Measurements from ENCODE around the gene SOCS7.

DNA sequence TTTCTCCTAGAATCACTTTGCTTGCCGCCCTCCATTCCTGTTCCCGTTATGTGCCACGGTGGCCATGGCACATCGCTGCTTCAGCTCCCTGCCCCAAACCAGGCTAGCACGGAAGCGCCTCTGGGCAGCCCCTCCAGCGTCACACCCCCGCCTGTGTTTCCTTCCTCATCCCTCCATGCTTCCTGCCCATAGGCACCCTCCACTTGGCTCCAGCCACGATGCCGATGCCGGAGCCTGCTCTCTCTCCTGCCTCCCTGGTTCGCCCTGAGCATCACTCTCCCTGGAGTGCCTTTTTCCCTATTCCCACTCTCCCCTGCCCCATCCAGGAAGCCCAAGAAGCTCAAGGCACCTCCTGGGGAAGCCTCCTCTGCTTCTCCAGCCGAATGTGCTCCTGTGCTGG is 73.4 kb downstream of the SOCS7 start:
- TF ChIP-seq, protein P1, sequence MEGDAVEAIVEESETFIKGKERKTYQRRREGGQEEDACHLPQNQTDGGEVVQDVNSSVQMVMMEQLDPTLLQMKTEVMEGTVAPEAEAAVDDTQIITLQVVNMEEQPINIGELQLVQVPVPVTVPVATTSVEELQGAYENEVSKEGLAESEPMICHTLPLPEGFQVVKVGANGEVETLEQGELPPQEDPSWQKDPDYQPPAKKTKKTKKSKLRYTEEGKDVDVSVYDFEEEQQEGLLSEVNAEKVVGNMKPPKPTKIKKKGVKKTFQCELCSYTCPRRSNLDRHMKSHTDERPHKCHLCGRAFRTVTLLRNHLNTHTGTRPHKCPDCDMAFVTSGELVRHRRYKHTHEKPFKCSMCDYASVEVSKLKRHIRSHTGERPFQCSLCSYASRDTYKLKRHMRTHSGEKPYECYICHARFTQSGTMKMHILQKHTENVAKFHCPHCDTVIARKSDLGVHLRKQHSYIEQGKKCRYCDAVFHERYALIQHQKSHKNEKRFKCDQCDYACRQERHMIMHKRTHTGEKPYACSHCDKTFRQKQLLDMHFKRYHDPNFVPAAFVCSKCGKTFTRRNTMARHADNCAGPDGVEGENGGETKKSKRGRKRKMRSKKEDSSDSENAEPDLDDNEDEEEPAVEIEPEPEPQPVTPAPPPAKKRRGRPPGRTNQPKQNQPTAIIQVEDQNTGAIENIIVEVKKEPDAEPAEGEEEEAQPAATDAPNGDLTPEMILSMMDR (IDR thresholded peaks at IDR 0.05; ENCODE audit: low read depth, low read length, missing input control) = no peak
- no peak for TF ChIP-seq EGR1 (IDR thresholded peaks at IDR 0.05; ENCODE audit: low read depth in 2 of 2)
- TF ChIP-seq JUND (IDR thresholded peaks at IDR 0.05) = no peak
- TF ChIP-seq TAF1 (conservative IDR thresholded peaks at IDR 0.05) = no peak
- TF ChIP-seq YY1 (IDR thresholded peaks at IDR 0.05) = no peak
- no peak for TF ChIP-seq RAD21 (IDR thresholded peaks at IDR 0.05)
- TF ChIP-seq, protein P2, sequence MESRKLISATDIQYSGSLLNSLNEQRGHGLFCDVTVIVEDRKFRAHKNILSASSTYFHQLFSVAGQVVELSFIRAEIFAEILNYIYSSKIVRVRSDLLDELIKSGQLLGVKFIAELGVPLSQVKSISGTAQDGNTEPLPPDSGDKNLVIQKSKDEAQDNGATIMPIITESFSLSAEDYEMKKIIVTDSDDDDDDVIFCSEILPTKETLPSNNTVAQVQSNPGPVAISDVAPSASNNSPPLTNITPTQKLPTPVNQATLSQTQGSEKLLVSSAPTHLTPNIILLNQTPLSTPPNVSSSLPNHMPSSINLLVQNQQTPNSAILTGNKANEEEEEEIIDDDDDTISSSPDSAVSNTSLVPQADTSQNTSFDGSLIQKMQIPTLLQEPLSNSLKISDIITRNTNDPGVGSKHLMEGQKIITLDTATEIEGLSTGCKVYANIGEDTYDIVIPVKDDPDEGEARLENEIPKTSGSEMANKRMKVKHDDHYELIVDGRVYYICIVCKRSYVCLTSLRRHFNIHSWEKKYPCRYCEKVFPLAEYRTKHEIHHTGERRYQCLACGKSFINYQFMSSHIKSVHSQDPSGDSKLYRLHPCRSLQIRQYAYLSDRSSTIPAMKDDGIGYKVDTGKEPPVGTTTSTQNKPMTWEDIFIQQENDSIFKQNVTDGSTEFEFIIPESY (IDR thresholded peaks at IDR 0.05) = no peak
- TF ChIP-seq, protein P3, sequence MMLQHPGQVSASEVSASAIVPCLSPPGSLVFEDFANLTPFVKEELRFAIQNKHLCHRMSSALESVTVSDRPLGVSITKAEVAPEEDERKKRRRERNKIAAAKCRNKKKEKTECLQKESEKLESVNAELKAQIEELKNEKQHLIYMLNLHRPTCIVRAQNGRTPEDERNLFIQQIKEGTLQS (IDR thresholded peaks at IDR 0.05) = no peak
- TF ChIP-seq, protein P4, sequence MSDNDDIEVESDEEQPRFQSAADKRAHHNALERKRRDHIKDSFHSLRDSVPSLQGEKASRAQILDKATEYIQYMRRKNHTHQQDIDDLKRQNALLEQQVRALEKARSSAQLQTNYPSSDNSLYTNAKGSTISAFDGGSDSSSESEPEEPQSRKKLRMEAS (IDR thresholded peaks at IDR 0.05) = no peak
- TF ChIP-seq, protein P5, sequence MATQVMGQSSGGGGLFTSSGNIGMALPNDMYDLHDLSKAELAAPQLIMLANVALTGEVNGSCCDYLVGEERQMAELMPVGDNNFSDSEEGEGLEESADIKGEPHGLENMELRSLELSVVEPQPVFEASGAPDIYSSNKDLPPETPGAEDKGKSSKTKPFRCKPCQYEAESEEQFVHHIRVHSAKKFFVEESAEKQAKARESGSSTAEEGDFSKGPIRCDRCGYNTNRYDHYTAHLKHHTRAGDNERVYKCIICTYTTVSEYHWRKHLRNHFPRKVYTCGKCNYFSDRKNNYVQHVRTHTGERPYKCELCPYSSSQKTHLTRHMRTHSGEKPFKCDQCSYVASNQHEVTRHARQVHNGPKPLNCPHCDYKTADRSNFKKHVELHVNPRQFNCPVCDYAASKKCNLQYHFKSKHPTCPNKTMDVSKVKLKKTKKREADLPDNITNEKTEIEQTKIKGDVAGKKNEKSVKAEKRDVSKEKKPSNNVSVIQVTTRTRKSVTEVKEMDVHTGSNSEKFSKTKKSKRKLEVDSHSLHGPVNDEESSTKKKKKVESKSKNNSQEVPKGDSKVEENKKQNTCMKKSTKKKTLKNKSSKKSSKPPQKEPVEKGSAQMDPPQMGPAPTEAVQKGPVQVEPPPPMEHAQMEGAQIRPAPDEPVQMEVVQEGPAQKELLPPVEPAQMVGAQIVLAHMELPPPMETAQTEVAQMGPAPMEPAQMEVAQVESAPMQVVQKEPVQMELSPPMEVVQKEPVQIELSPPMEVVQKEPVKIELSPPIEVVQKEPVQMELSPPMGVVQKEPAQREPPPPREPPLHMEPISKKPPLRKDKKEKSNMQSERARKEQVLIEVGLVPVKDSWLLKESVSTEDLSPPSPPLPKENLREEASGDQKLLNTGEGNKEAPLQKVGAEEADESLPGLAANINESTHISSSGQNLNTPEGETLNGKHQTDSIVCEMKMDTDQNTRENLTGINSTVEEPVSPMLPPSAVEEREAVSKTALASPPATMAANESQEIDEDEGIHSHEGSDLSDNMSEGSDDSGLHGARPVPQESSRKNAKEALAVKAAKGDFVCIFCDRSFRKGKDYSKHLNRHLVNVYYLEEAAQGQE (IDR thresholded peaks at IDR 0.05) = no peak
- no peak for TF ChIP-seq HNF4G (IDR thresholded peaks at IDR 0.05)
- TF ChIP-seq FOXA1 (IDR thresholded peaks at IDR 0.05) = no peak
- TF ChIP-seq RXRA (IDR thresholded peaks at IDR 0.05) = no peak
- no peak for TF ChIP-seq SP1 (IDR thresholded peaks at IDR 0.05)
